Vagina (tissue), 2 donors: Measurements from ENCODE around the gene NAT9.

Source experiments
- CTCF ChIP-seq, 3 experiments: fragments of 450-650 bp in 2 of 3; fragments of 200-600 bp in 1 of 3; sonication (generic) in 1 of 3; IDR thresholded peaks; one replicate each; pipeline ENCODE4 v1.5.1; 2017 to 2019; ENCODE audit warnings: antibody characterized with exemption in 3 of 3, mild to moderate bottlenecking in 2 of 3, moderate library complexity in 2 of 3
- POLR2A ChIP-seq, 2 donors: fragments of 450-650 bp; IDR thresholded peaks; one replicate each; pipeline ENCODE4 v1.6.1; 2017; ENCODE audit warnings: antibody characterized with exemption in 2 of 2, mild to moderate bottlenecking in 2 of 2, moderate library complexity in 2 of 2

GRCh38 chr17:74728033-74728701 is 48.0 kb downstream of the NAT9 start:
- TF ChIP-seq CTCF (IDR thresholded peaks at IDR 0.05) (no peak), POLR2A (IDR thresholded peaks at IDR 0.05) (no peak)
